IMR-90 (cell line): Measurements from ENCODE around the gene ROR2. TPM values are rescaled to one million over a fixed set of nuclear protein-coding genes. Genes with fewer than 3 reads are reported as not detected.
"Not testable (repeated sequence)": the region's sequence is repeated elsewhere in the genome, so short reads cannot be mapped to it uniquely, and the experiment has no call there.

Source experiments
- ATAC-seq: fragments of 200-7000 bp; cut with Tn5 transposase; 2 replicates; pipeline ENCODE4 v1.9.1; 2020; ENCODE audit warnings: low read depth, mild to moderate bottlenecking, moderate library complexity
- BruUV-seq: library from RNA; stranded (reverse); fragments of 400-500 nt; replicated peaks from 2 replicates; lab custom pipeline; 2021; lab: Mats Ljungman, UMichigan
- CTCF ChIA-PET: fragments of 300-600 bp; formaldehyde crosslinking; extraction: SDS; loops from one replicate; lab custom pipeline; 2021; ENCODE audit warnings: antibody characterized with exemption; lab: Yijun Ruan, JAX
- POLR2A ChIA-PET: fragments of 300-600 bp; sonication (Branson Sonifier 250); formaldehyde crosslinking; loops from one replicate; lab custom pipeline; 2022; ENCODE audit warnings: antibody characterized with exemption; ENCODE audit not compliant: unreplicated experiment; lab: Charles Lee
- DNase-seq: peaks from one replicate; pipeline ENCODE4 v3.0.0; 2013
- H2AFZ ChIP-seq: replicated peaks from 2 replicates; pipeline ENCODE3; 2013; ENCODE audit warnings: low read length, mild to moderate bottlenecking; ENCODE audit not compliant: poor library complexity
- H2AK5ac ChIP-seq: 2 replicates; pipeline ENCODE4 v1.6.1; 2013; ENCODE audit warnings: low read depth, low read length, inconsistent platforms
- H2AK9ac ChIP-seq: replicated peaks from 2 replicates; pipeline ENCODE3; 2013; ENCODE audit warnings: mild to moderate bottlenecking, low read depth, low read length, moderate library complexity; ENCODE audit not compliant: poor library complexity
- H2BK120ac ChIP-seq: 2 replicates; pipeline ENCODE4 v1.6.1; 2013; ENCODE audit warnings: low read depth, low read length, inconsistent platforms
- H2BK15ac ChIP-seq: 3 replicates; pipeline ENCODE4 v1.6.1; 2013; ENCODE audit warnings: low read depth, low read length, inconsistent platforms
- H2BK20ac ChIP-seq: 2 replicates; pipeline ENCODE4 v1.6.1; 2013; ENCODE audit warnings: low read depth, mild to moderate bottlenecking, inconsistent platforms, low read length, moderate library complexity
- H2BK5ac ChIP-seq: 2 replicates; pipeline ENCODE4 v1.6.1; 2013; ENCODE audit warnings: mild to moderate bottlenecking, low read depth, low read length, inconsistent platforms; ENCODE audit not compliant: poor library complexity, severe bottlenecking
- H3K14ac ChIP-seq: replicated peaks from 2 replicates; pipeline ENCODE4 v1.6.1; 2013; ENCODE audit warnings: low read depth, low read length, inconsistent platforms
- H3K18ac ChIP-seq: 2 replicates; pipeline ENCODE4 v1.6.1; 2013; ENCODE audit warnings: low read depth, low read length, control low read depth
- H3K23ac ChIP-seq: 2 replicates; pipeline ENCODE4 v1.6.1; 2013; ENCODE audit warnings: low read depth, low read length, inconsistent platforms
- H3K27ac ChIP-seq: 2 replicates; pipeline ENCODE4 v1.5.1; 2013; ENCODE audit warnings: mild to moderate bottlenecking, control low read depth, low read length; ENCODE audit not compliant: insufficient read depth
- H3K27me3 ChIP-seq: 2 replicates; pipeline ENCODE4 v1.6.1; 2013; ENCODE audit warnings: low read length; ENCODE audit not compliant: control insufficient read depth, insufficient read depth
- H3K36me3 ChIP-seq: 2 replicates; pipeline ENCODE4 v1.6.1; 2013; ENCODE audit warnings: low read length, mixed read lengths; ENCODE audit not compliant: control insufficient read depth, insufficient read depth
- H3K4ac ChIP-seq: 2 replicates; pipeline ENCODE4 v1.6.1; 2013; ENCODE audit warnings: low read depth, low read length, inconsistent platforms
- H3K4me1 ChIP-seq: 2 replicates; pipeline ENCODE4 v1.6.1; 2013; ENCODE audit warnings: low read length, mixed read lengths; ENCODE audit not compliant: control insufficient read depth, insufficient read depth
- H3K4me2 ChIP-seq: 2 replicates; pipeline ENCODE4 v1.6.1; 2013; ENCODE audit warnings: low read depth, mild to moderate bottlenecking, control low read depth, low read length, moderate library complexity
- H3K4me3 ChIP-seq: 2 replicates; pipeline ENCODE4 v1.5.1; 2013; ENCODE audit warnings: low read depth, mild to moderate bottlenecking, control low read depth, low read length, moderate library complexity; ENCODE audit not compliant: insufficient read depth
- H3K56ac ChIP-seq: 2 replicates; pipeline ENCODE4 v1.6.1; 2013; ENCODE audit warnings: low read length, inconsistent platforms; ENCODE audit not compliant: insufficient read depth; ENCODE audit errors: extremely low read depth
- H3K79me1 ChIP-seq, 2 experiments: 2 replicates each; pipeline ENCODE4 v1.6.1; 2013; ENCODE audit warnings: low read length in 2 of 2, inconsistent platforms in 1 of 2, low read depth in 1 of 2
- H3K9ac ChIP-seq: 2 replicates; pipeline ENCODE4 v1.6.1; 2013; ENCODE audit warnings: low read depth, low read length, control low read depth
- H3K9me1 ChIP-seq: 2 replicates; pipeline ENCODE4 v1.6.1; 2013; ENCODE audit warnings: low read length, inconsistent platforms; ENCODE audit not compliant: insufficient read depth
- H3K9me3 ChIP-seq: 2 replicates; pipeline ENCODE4 v1.6.1; 2013; ENCODE audit warnings: low read length; ENCODE audit not compliant: control insufficient read depth, insufficient read depth
- H4K20me1 ChIP-seq: 2 replicates; pipeline ENCODE4 v1.6.1; 2013; ENCODE audit warnings: low read length, inconsistent platforms; ENCODE audit not compliant: insufficient read depth
- H4K5ac ChIP-seq: 2 replicates; pipeline ENCODE4 v1.6.1; 2013; ENCODE audit warnings: mild to moderate bottlenecking, low read depth, low read length, control low read depth
- H4K8ac ChIP-seq, 2 experiments: 2 replicates each; pipeline ENCODE4 v1.6.1; 2013; ENCODE audit warnings: low read depth in 2 of 2, low read length in 2 of 2, control low read depth in 1 of 2, inconsistent platforms in 1 of 2
- H4K91ac ChIP-seq: 2 replicates; pipeline ENCODE4 v1.6.1; 2013; ENCODE audit warnings: low read depth, low read length, inconsistent platforms; ENCODE audit not compliant: insufficient read depth
- WGBS, 2 experiments: methylation state at CpG; one replicate each; pipeline versions ENCODE4 v1.1.5 to v1.1.7; 2013; ENCODE audit warnings: missing lambda C conversion rate in 2 of 2; ENCODE audit not compliant: insufficient read length in 1 of 2; ENCODE audit errors: extremely low coverage in 2 of 2; 5-methylcytosine and 5-hydroxymethylcytosine counted together
- dilution Hi-C: fragments of 300-500 bp; cut with HindIII; formaldehyde crosslinking; loops from one replicate; pipeline ENCODE4 v1.14.3; 2018; ENCODE audit warnings: low sequenced_read_pairs; ENCODE audit not compliant: unreplicated experiment
- in situ Hi-C: fragments of 300-500 bp; cut with MboI; formaldehyde crosslinking; loops from 3 replicates; pipeline ENCODE4 v1.14.3; 2019; ENCODE audit warnings: low sequenced_read_pairs, inconsistent platforms, mixed read lengths
- intact Hi-C: fragments of 100-400 bp; cut with micrococcal nuclease; formaldehyde crosslinking; loops from 2 replicates; pipeline ENCODE4 v1.10.0; 2022
- polyA plus RNA-seq, 3 experiments: library from polyadenylated mRNA; depleted of rRNA; stranded (reverse); fragments of >200 nt; gene quantifications; 2 replicates each; pipeline ENCODE4 v1.2.3, GENCODE V29; 2012; ENCODE audit warnings: low replicate concordance in 1 of 3
- total RNA-seq: library from RNA; depleted of rRNA; stranded (reverse); fragments of >200 nt; gene quantifications from 2 replicates; pipeline ENCODE4 v1.2.3, GENCODE V29; 2012

ROR2 gene
- total and polyA plus RNA-seq, 2 of the 4 experiments (the other 2 are of a cell fraction): 2.3 to 4.8 TPM

- H3K4ac ChIP-seq, ATAC-seq, H2BK120ac ChIP-seq, POLR2A ChIA-PET, H3K9me1 ChIP-seq, H3K23ac ChIP-seq, H3K14ac ChIP-seq, H3K56ac ChIP-seq, H4K5ac ChIP-seq, H3K79me1 ChIP-seq, H2AFZ ChIP-seq, H3K9me3 ChIP-seq, H3K27me3 ChIP-seq, in situ Hi-C loops, H3K27ac ChIP-seq, CTCF ChIA-PET, H3K36me3 ChIP-seq, H2AK5ac ChIP-seq, intact Hi-C loops, H2AK9ac ChIP-seq, H4K91ac ChIP-seq, dilution Hi-C loops, H4K8ac ChIP-seq, H3K4me3 ChIP-seq, H2BK5ac ChIP-seq, H2BK20ac ChIP-seq, H2BK15ac ChIP-seq, H3K9ac ChIP-seq, H4K20me1 ChIP-seq, H3K18ac ChIP-seq, DNase-seq, H3K4me2 ChIP-seq, BruUV-seq: not testable (repeated sequence)
- WGBS, 2 experiments: no CpG with 5 or more reads among the region's 5 CpGs
- H3K4me1 ChIP-seq: peaks cover 10% of the 10 kb centered on the region
These were observed 156.7 kb downstream of the ROR2 start for GRCh38 chr9:91793371-91793770.
